ENCODE data around the gene TMEM52B. TPM values are rescaled to one million over a fixed set of nuclear protein-coding genes. Genes with fewer than 3 reads are reported as not detected.
"Not testable (repeated sequence)": the region's sequence is repeated elsewhere in the genome, so short reads cannot be mapped to it uniquely, and the experiment has no call there.

The TMEM52B gene
- total RNA-seq, 4 donors from 2014 or later: not detected

- DNase-seq (peak; percentile 85 to 86), ATAC-seq (peak; percentile 57 to 63)
- H3K9me3 ChIP-seq: no peaks in the 10 kb centered on the region
- peaks cover 24 to 25% of the 10 kb centered on the region in 2 donors for H3K4me1 ChIP-seq
- peak overlapping the region; percentile 75 to 96 (median 88) for H3K4me3 ChIP-seq
- H3K36me3 ChIP-seq: peaks cover 0 to 26% of the 10 kb centered on the region in 2 donors
- in situ Hi-C loops (cut with MboI; ENCODE audit: low sequenced_read_pairs in 4 of 4) (loop anchor here (5.0 to 25.0 kb wide), 3 partner anchors 499 to 1574 kb away; partner anchors contain the start of gene YBX3 (in 3 of the 4)), intact Hi-C loops (cut with DNase I; ENCODE audit: low total_unique reads) (loop anchor here (1.0 to 5.0 kb wide), 3 partner anchors 399 to 1574 kb away; partner anchors contain the start of gene MAGOHB)
- H3K27ac ChIP-seq: peak overlapping the region; percentile 98 to 100 (median 98)
- H3K27me3 ChIP-seq: no peaks in the 10 kb centered on the region
- TF ChIP-seq POLR2A (IDR thresholded peaks at IDR 0.05): peak; percentile 75 to 76
- TF ChIP-seq, protein P1, sequence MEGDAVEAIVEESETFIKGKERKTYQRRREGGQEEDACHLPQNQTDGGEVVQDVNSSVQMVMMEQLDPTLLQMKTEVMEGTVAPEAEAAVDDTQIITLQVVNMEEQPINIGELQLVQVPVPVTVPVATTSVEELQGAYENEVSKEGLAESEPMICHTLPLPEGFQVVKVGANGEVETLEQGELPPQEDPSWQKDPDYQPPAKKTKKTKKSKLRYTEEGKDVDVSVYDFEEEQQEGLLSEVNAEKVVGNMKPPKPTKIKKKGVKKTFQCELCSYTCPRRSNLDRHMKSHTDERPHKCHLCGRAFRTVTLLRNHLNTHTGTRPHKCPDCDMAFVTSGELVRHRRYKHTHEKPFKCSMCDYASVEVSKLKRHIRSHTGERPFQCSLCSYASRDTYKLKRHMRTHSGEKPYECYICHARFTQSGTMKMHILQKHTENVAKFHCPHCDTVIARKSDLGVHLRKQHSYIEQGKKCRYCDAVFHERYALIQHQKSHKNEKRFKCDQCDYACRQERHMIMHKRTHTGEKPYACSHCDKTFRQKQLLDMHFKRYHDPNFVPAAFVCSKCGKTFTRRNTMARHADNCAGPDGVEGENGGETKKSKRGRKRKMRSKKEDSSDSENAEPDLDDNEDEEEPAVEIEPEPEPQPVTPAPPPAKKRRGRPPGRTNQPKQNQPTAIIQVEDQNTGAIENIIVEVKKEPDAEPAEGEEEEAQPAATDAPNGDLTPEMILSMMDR (IDR thresholded peaks at IDR 0.05 in 4 of 5, conservative IDR thresholded peaks at IDR 0.05 in 1 of 5): no peak
These were observed 34.6 kb downstream of the TMEM52B start for GRCh38 chr12:10213168-10214135.

- Histone ChIP-seq H3K36me3 (peaks cover 3 to 34% of the 10 kb centered on the region in 2 donors), H3K9me3 (no peaks in the 10 kb centered on the region), H3K4me1 (peaks cover 24 to 34% of the 10 kb centered on the region in 2 donors), H3K27me3 (no peaks in the 10 kb centered on the region), H3K4me3 (peak overlapping the region; percentile 75 to 96 (median 88)), H3K27ac (peak overlapping the region; percentile 98 to 100 (median 98))
- ATAC-seq (no peak), DNase-seq (no peak)
- in situ Hi-C loops (cut with MboI; ENCODE audit: low sequenced_read_pairs in 4 of 4): loop anchor here (5.0 to 25.0 kb wide), 3 partner anchors 498 to 1573 kb away; partner anchors contain the start of gene YBX3 (in 3 of the 4)
- intact Hi-C loops (cut with DNase I; ENCODE audit: low total_unique reads): loop anchor here (5.0 kb wide), 2 partner anchors 398 to 1573 kb away; partner anchors contain the start of gene MAGOHB
- TF ChIP-seq POLR2A (IDR thresholded peaks at IDR 0.05): no peak
- TF ChIP-seq, protein P1 (IDR thresholded peaks at IDR 0.05 in 4 of 5, conservative IDR thresholded peaks at IDR 0.05 in 1 of 5): no peak
These were observed 35.5 kb downstream of the TMEM52B start for GRCh38 chr12:10214136-10214894.

- Histone ChIP-seq H3K27ac (peak overlapping the region; percentile 98 to 100 (median 98)), H3K4me3 (peak overlapping the region; percentile 75 to 96 (median 88)), H3K9me3 (no peaks in the 10 kb centered on the region), H3K27me3 (no peaks in the 10 kb centered on the region), H3K36me3 (peaks cover 3 to 40% of the 10 kb centered on the region in 2 donors), H3K4me1 (peaks cover 30 to 39% of the 10 kb centered on the region in 2 donors)
- intact Hi-C loops (cut with DNase I; ENCODE audit: low total_unique reads) (loop anchor here (5.0 kb wide), 2 partner anchors 397 to 1572 kb away; partner anchors contain the start of gene MAGOHB), in situ Hi-C loops (cut with MboI; ENCODE audit: low sequenced_read_pairs in 4 of 4) (loop anchor here (5.0 to 25.0 kb wide), 4 partner anchors 492 to 1572 kb away; partner anchors contain the start of gene YBX3 (in 3 of the 4))
- TF ChIP-seq, protein P1 (IDR thresholded peaks at IDR 0.05 in 4 of 5, conservative IDR thresholded peaks at IDR 0.05 in 1 of 5): no peak
- TF ChIP-seq POLR2A (IDR thresholded peaks at IDR 0.05): no peak
- ATAC-seq (no peak), DNase-seq (no peak)
These were observed 36.0 kb downstream of the TMEM52B start for GRCh38 chr12:10214895-10215267.

GRCh38 chr12:10215436-10215835 is 36.6 kb downstream of the TMEM52B start:
- TF ChIP-seq, protein P1 (IDR thresholded peaks at IDR 0.05 in 4 of 5, conservative IDR thresholded peaks at IDR 0.05 in 1 of 5): no peak
- peak in 1 of 2 donors; percentile 19 for TF ChIP-seq POLR2A (IDR thresholded peaks at IDR 0.05)
- in situ Hi-C loops (cut with MboI; ENCODE audit: low sequenced_read_pairs in 4 of 4): loop anchor here in 3 of 4 donors (5.0 to 25.0 kb wide), 3 partner anchors 492 to 1572 kb away; partner anchors contain the start of gene YBX3 (in 2 of the 3)
- peak overlapping the region; percentile 98 to 100 (median 98) for H3K27ac ChIP-seq
- ATAC-seq (no peak), DNase-seq (no peak)
- H3K36me3 ChIP-seq: peaks cover 3 to 46% of the 10 kb centered on the region in 2 donors
- peak overlapping the region; percentile 75 to 96 (median 88) for H3K4me3 ChIP-seq
- H3K4me1 ChIP-seq: peaks cover 33 to 44% of the 10 kb centered on the region in 2 donors
- H3K9me3 ChIP-seq: no peaks in the 10 kb centered on the region
- intact Hi-C loops (cut with DNase I; ENCODE audit: low total_unique reads): no loop called here
- H3K27me3 ChIP-seq: no peaks in the 10 kb centered on the region

DNA sequence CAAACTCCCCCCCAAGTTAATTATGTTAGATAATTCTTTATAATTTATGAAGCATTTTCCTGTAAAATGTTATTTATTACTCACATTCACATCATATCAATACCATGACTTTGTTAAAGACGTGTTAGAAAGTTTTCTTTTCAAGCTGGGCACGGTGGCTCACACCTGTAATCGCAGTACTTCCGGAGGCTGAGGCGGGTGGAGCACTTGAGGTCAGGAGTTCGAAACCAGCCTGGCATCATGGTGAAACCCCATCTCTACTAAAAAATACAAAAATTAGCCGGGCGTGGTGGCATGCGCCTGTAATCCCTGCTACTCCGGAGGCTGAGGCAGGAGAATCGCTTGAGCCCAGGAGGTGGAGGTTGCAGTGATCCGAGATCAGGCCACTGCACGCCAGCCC is 37.1 kb downstream of the TMEM52B start:
- Histone ChIP-seq H3K4me3 (peak overlapping the region in 3 of 4 donors; percentile 87 to 96 (median 90)), H3K36me3 (peaks cover 3 to 51% of the 10 kb centered on the region in 2 donors), H3K27ac (peak overlapping the region; percentile 98 to 100 (median 98)), H3K4me1 (peaks cover 38 to 49% of the 10 kb centered on the region in 2 donors)
- H3K27me3 ChIP-seq; DNase-seq; intact Hi-C loops (cut with DNase I; ENCODE audit: low total_unique reads); H3K9me3 ChIP-seq; ATAC-seq: not testable (repeated sequence)
- in situ Hi-C loops (cut with MboI; ENCODE audit: low sequenced_read_pairs in 4 of 4): loop anchor here in 3 of 4 donors (5.0 to 25.0 kb wide), 3 partner anchors 491 to 1571 kb away; partner anchors contain the start of gene YBX3 (in 2 of the 3)
